Ishikawa (cell line): ENCODE measurements around the gene CCDC38.

Experiments used
- CEBPB ChIP-seq: IDR thresholded peaks from 2 replicates; pipeline ENCODE4 v1.6.1; 2012
- CREB1 ChIP-seq: IDR thresholded peaks from 2 replicates; pipeline ENCODE4 v1.6.1; 2012; ENCODE audit warnings: low read depth
- EP300 ChIP-seq: IDR thresholded peaks from 2 replicates; pipeline ENCODE4 v1.6.1; 2012; ENCODE audit warnings: borderline replicate concordance
- FOXM1 ChIP-seq: IDR thresholded peaks from 2 replicates; pipeline ENCODE4 v1.6.1; 2012; ENCODE audit warnings: low read depth, borderline replicate concordance
- MAX ChIP-seq: IDR thresholded peaks from 2 replicates; pipeline ENCODE4 v1.6.1; 2012
- RAD21 ChIP-seq: IDR thresholded peaks from 2 replicates; pipeline ENCODE4 v1.6.1; 2012; ENCODE audit warnings: low read depth
- REST ChIP-seq: IDR thresholded peaks from 2 replicates; pipeline ENCODE4 v1.6.1; 2012; ENCODE audit warnings: low read depth, mild to moderate bottlenecking
- TAF1 ChIP-seq: IDR thresholded peaks from 2 replicates; pipeline ENCODE4 v1.6.1; 2012; ENCODE audit warnings: low read depth, mild to moderate bottlenecking

- TF ChIP-seq REST (no peak), TAF1 (no peak), CEBPB (no peak), RAD21 (no peak), FOXM1 (no peak), MAX (no peak), CREB1 (no peak), EP300 (no peak)
Observed at GRCh38 chr12:95887311-95887710, 55.1 kb downstream of the CCDC38 start.
